Measurements from ENCODE around the gene RDH5.

DNA sequence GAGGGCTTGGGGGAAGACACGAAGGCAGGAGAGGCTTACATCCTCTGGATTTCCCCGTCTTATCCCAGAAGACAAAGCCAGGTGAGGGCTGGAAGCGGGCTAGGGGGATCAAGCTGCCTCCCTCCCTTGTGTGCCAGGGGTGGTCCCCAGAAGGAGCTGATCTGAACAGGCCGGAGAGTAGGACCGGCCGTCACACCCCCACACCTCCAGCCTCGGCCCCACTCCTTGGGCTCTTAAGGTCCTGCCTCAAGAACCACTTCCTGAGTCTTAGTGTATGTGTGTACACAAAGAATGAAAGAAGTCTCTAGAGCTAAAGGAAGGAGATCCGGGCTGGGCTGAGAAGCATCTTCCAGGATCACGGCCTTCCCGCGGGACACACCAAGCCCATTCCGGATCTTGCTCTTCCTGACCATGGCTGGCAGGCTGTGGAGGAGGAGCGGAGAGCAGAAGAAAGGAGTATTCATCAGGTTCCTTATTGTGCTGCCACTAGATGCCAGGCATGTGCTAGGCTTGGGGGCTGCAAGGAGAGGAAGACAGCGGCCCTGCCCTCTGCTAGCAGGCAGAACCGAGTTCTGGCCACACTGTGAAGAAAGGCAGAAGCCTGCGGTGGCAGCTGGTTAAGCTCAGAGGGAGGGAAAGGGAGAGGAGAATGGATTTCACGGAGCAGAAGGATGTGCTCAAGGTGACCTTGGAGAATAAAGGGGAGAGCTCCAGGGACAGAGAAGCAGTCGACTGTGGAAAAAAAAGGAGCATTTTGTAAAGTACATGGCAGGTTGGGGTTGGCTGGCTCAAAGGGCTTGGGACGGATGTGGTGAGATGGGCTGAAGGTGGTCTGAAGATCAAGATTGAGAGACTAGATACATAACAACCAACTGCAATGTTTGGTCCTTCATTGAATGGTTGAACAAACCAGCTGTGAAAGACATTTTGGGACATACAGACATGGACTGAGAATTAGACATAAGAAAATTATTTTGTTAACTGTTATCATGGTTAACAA is 9.9 kb downstream of the RDH5 start:
- TF ChIP-seq, protein P1, sequence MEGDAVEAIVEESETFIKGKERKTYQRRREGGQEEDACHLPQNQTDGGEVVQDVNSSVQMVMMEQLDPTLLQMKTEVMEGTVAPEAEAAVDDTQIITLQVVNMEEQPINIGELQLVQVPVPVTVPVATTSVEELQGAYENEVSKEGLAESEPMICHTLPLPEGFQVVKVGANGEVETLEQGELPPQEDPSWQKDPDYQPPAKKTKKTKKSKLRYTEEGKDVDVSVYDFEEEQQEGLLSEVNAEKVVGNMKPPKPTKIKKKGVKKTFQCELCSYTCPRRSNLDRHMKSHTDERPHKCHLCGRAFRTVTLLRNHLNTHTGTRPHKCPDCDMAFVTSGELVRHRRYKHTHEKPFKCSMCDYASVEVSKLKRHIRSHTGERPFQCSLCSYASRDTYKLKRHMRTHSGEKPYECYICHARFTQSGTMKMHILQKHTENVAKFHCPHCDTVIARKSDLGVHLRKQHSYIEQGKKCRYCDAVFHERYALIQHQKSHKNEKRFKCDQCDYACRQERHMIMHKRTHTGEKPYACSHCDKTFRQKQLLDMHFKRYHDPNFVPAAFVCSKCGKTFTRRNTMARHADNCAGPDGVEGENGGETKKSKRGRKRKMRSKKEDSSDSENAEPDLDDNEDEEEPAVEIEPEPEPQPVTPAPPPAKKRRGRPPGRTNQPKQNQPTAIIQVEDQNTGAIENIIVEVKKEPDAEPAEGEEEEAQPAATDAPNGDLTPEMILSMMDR (IDR thresholded peaks at IDR 0.05) = no peak
- TF ChIP-seq POLR2A (IDR thresholded peaks at IDR 0.05) (no peak), POLR2AphosphoS5 (IDR thresholded peaks at IDR 0.05) (no peak)

Data from suprapubic skin (tissue), 4 donors.